K562 (cell line): Measurements from ENCODE around the gene ABR. TPM values are rescaled to one million over a fixed set of nuclear protein-coding genes. Genes with fewer than 3 reads are reported as not detected.

Source experiments
- ATAC-seq: fragments of 200-7000 bp; cut with Tn5 transposase; 3 replicates; pipeline ENCODE4 v1.9.1; 2020; ENCODE audit warnings: moderate library complexity
- BruUV-seq: library from RNA; stranded (reverse); fragments of 400-500 nt; replicated peaks from 2 replicates; lab custom pipeline; 2021; lab: Mats Ljungman, UMichigan
- CTCF ChIA-PET: fragments of 300-600 bp; formaldehyde crosslinking; extraction: SDS; loops from one replicate; lab custom pipeline; 2021; ENCODE audit warnings: low intra/inter-chr PET ratio; lab: Yijun Ruan, JAX
- POLR2A ChIA-PET: fragments of 300-600, 350-650 bp; sonication (Branson Sonifier 250); formaldehyde crosslinking; extraction: SDS; loops from one replicate; lab custom pipeline; 2021; ENCODE audit warnings: antibody characterized with exemption, inconsistent platforms; lab: Yijun Ruan, JAX
- DNase-seq, 4 experiments: peaks; one replicate each; pipeline versions ENCODE4 v3.0.0 to v3.0.0-alpha.2; 2011 to 2018; ENCODE audit warnings: low spot score in 3 of 4, mixed read lengths in 3 of 4; ENCODE audit errors: extremely low read depth in 1 of 4
- FAIRE-seq: peaks from 2 replicates; lab custom pipeline; 2011; peaks lifted over from hg19 to GRCh38; lab: Jason Lieb, UNC
- H2AFZ ChIP-seq: 2 replicates; pipeline ENCODE4 v1.6.0; 2011; ENCODE audit warnings: low read depth, low read length, control low read depth, inconsistent platforms
- H3K27ac ChIP-seq: fragments of 200-600 bp; 3 replicates; pipeline ENCODE4 v1.8.0; 2011; ENCODE audit warnings: low read depth, mild to moderate bottlenecking, control low read depth, inconsistent platforms, low read length, moderate library complexity, mixed read lengths; ENCODE audit errors: extremely low read depth
- H3K27me3 ChIP-seq, 2 experiments: fragments of 300-600 bp in 1 of 2; 2 replicates in 1 of 2; 3 replicates in 1 of 2; pipeline versions ENCODE4 v1.6.0 to v1.8.0; 2011; ENCODE audit warnings: inconsistent platforms in 2 of 2, low read length in 2 of 2, mild to moderate bottlenecking in 1 of 2, mixed read lengths in 1 of 2, moderate library complexity in 1 of 2; ENCODE audit not compliant: control insufficient read depth in 2 of 2, insufficient read depth in 2 of 2
- H3K36me3 ChIP-seq: fragments of 300-600 bp; 3 replicates; pipeline ENCODE4 v1.8.0; 2011; ENCODE audit warnings: mild to moderate bottlenecking, low read length, inconsistent platforms; ENCODE audit not compliant: control insufficient read depth, insufficient read depth
- H3K4me1 ChIP-seq, 2 experiments: fragments of 200-600 bp in 1 of 2; replicated peaks in 1 of 2; 2 replicates in 1 of 2; 3 replicates in 1 of 2; pipeline versions ENCODE4 v1.5.1 to v1.8.0; 2011; ENCODE audit warnings: inconsistent platforms in 2 of 2, low read length in 2 of 2, mild to moderate bottlenecking in 1 of 2, mixed read lengths in 1 of 2, moderate library complexity in 1 of 2; ENCODE audit not compliant: control insufficient read depth in 2 of 2, insufficient read depth in 2 of 2
- H3K4me2 ChIP-seq: 2 replicates; pipeline ENCODE4 v1.6.1; 2011; ENCODE audit warnings: low read length, control low read depth, inconsistent platforms, mixed read lengths; ENCODE audit not compliant: insufficient read depth
- H3K4me3 ChIP-seq: fragments of 200-600 bp; sonication (generic), shearing (Covaris generic); 2 replicates; pipeline ENCODE4 v1.5.1; 2016; ENCODE audit warnings: control low read depth, inconsistent platforms
- H3K79me2 ChIP-seq: fragments of 200-600 bp; 3 replicates; pipeline ENCODE4 v1.8.0; 2011; ENCODE audit warnings: low read length, inconsistent platforms; ENCODE audit not compliant: control insufficient read depth, insufficient read depth
- H3K9ac ChIP-seq, 2 experiments: 2 replicates each; pipeline versions ENCODE4 v1.6.0 to v1.6.1; 2011; ENCODE audit warnings: low read depth in 2 of 2, low read length in 2 of 2, control low read depth in 1 of 2, inconsistent platforms in 1 of 2, mild to moderate bottlenecking in 1 of 2, mixed read lengths in 1 of 2; ENCODE audit not compliant: insufficient read depth in 1 of 2
- H3K9me1 ChIP-seq: one replicate; pipeline ENCODE4 v1.6.0; 2011; ENCODE audit warnings: inconsistent platforms, mild to moderate bottlenecking, low read length, moderate library complexity; ENCODE audit not compliant: control insufficient read depth, insufficient read depth
- H3K9me3 ChIP-seq: replicated peaks from 2 replicates; pipeline ENCODE4 v1.5.1; 2011; ENCODE audit warnings: low read depth, low read length, inconsistent platforms; ENCODE audit not compliant: control insufficient read depth, insufficient read depth
- H4K20me1 ChIP-seq: replicated peaks from 2 replicates; pipeline ENCODE4 v1.6.1; 2011; ENCODE audit warnings: low read length, inconsistent platforms, mixed read lengths; ENCODE audit not compliant: control insufficient read depth, insufficient read depth
- AFF1 ChIP-seq, 2 experiments: fragments of 450-650 bp; IDR thresholded peaks; 2 replicates each; pipeline ENCODE4 v1.6.1; 2018; ENCODE audit warnings: mild to moderate bottlenecking in 2 of 2, low read depth in 1 of 2; ENCODE audit not compliant: partially characterized antibody in 2 of 2
- NFIX ChIP-seq: fragments of 250-450 bp; sonication (Bioruptor Pico); IDR thresholded peaks from 2 replicates; pipeline ENCODE4 v1.4.0; 2020; ENCODE audit warnings: low read depth, mild to moderate bottlenecking, moderate library complexity
- NR4A1 ChIP-seq, 2 experiments: fragments of 250-450 bp in 1 of 2; fragments of 450-650 bp in 1 of 2; sonication (Bioruptor Pico) in 1 of 2; IDR thresholded peaks; 2 replicates each; pipeline versions ENCODE4 v1.4.0 to v1.6.1; 2016 to 2020; ENCODE audit warnings: mild to moderate bottlenecking in 2 of 2, missing compliant biosample characterization in 1 of 2, missing genetic modification characterization in 1 of 2, moderate library complexity in 1 of 2
- SMAD2 ChIP-seq: fragments of 150-350 bp; IDR thresholded peaks from 2 replicates; pipeline ENCODE4 v1.6.1; 2014; ENCODE audit warnings: low read depth, mild to moderate bottlenecking, low read length
- ZNF583 ChIP-seq: fragments of 250-450 bp; sonication (Bioruptor Pico); IDR thresholded peaks from 2 replicates; pipeline ENCODE4 v1.4.0; 2020
- WGBS: fragments of 100-300 bp; shearing (Covaris generic); methylation state at CpG from one replicate; pipeline ENCODE4 v1.1.6; 2016; ENCODE audit warnings: low coverage, mixed read lengths; ENCODE audit not compliant: insufficient coverage; ENCODE audit errors: missing lambda C conversion rate; 5-methylcytosine and 5-hydroxymethylcytosine counted together
- in situ Hi-C: fragments of 300-500 bp; cut with MboI; formaldehyde crosslinking; loops from 4 replicates; pipeline ENCODE4 v1.15.0; 2018; ENCODE audit warnings: inconsistent platforms, mixed read lengths
- intact Hi-C: fragments of 100-400 bp; cut with micrococcal nuclease; formaldehyde crosslinking; loops from 2 replicates; pipeline ENCODE4 v1.14.2; 2022
- polyA plus RNA-seq, 8 experiments: library from polyadenylated mRNA; depleted of rRNA in 4 of 8; stranded (reverse) in 5 of 8; unstranded in 3 of 8; fragments of >200 nt; fragmentation: Nextera tagmentation in 2 of 8; fragmentation: Illumina TruSeq in 1 of 8; extraction: Ambion mirVana in 2 of 8; extraction: Trizol in 1 of 8; gene quantifications; 2 replicates each; pipeline versions ENCODE4 v1.2.1 to v1.2.3, GENCODE V29; 2011 to 2014; ENCODE audit warnings: inconsistent platforms in 1 of 8, missing spikeins in 1 of 8
- total RNA-seq, 7 experiments: library from RNA; depleted of rRNA in 6 of 7; stranded (reverse); fragments of >200 nt in 6 of 7; fragmentation: Illumina TruSeq in 2 of 7; extraction: Trizol in 2 of 7; gene quantifications; 2 replicates each; pipeline versions ENCODE4 v1.2.1 to v1.2.3, GENCODE V29; 2011 to 2021; ENCODE audit warnings: low replicate concordance in 1 of 7
- TF ChIP-seq, protein P1 (sequence below): sonication (generic); formaldehyde crosslinking; IDR thresholded peaks from 2 replicates; pipeline ENCODE4 v1.8.0; 2022; ENCODE audit warnings: missing genetic modification reagents, mild to moderate bottlenecking, moderate library complexity, borderline replicate concordance

Gene ABR
- total and polyA plus RNA-seq, 9 of the 15 experiments (the other 6 are each of a cell fraction or from before 2014, with no cell fraction given): 0.07 to 1.6 (median 0.37) TPM; not detected in 1

DNA sequence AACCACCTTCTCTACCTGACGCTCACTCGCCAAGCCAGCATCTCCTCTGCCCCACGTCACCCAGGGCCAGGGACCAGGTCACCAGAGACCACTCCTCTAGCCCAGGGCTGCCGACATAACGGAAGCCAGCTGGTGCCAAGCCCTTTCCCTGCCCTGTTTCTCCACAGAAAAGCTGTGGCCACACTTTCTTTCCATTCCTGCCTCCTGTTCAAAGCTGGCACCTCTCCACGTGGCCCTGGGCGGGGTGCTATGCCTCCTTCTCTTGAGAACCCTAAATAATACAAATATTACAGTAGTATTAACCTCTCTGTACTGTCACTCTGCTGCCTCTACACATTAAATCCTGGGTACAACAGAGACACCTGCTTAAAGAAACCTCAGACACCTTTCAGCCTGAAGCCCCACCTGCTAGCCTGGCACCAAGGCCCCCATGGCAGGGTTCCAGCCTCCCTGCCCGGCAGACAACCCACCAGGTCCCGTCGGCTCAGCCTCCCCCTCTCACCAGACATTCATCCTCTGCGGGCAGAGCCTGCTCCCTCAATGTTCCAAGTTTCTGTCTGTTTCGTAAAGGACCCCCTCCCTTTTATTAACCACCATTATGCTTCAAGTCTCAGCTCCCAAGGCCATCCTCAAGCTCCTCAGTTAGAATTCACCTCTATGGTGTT lies 120.5 kb downstream of the ABR start:
- Histone ChIP-seq H3K9me1 (no peaks in the 10 kb centered on the region), H3K4me3 (no peak overlapping the region), H3K9ac (no peak overlapping the region; a peak in 1 of 4 replicates), H4K20me1 (no peaks in the 10 kb centered on the region; the same call in none of the 2 replicates), H3K36me3 (no peaks in the 10 kb centered on the region), H3K9me3 (no peaks in the 10 kb centered on the region), H3K27me3 (peaks cover 0 to 12% of the 10 kb centered on the region in 2 experiments; a peak in 2 of 5 replicates), H3K4me1 (no peaks in the 10 kb centered on the region), H3K27ac (no peak overlapping the region), H3K4me2 (no peak overlapping the region), H3K79me2 (no peaks in the 10 kb centered on the region), H2AFZ (no peak overlapping the region)
- intact Hi-C loops: no loop called here
- in situ Hi-C loops: loop anchor here (5.0 kb wide), 1 partner anchor 267 kb away; no protein-coding TSS in a partner anchor
- no peak for DNase-seq
- ChIA-PET POLR2A (no interaction called here), CTCF (interaction anchor here (0.6 kb wide), 1 partner anchor 89 kb away, joined by 4 read pairs; no protein-coding TSS in a partner anchor)
- 8% methylated on average over 8 of the region's 12 CpGs for WGBS
- no TSS peak for BruUV-seq
- TF ChIP-seq NR4A1 (CRISPR knock-in tag; IDR thresholded peaks at IDR 0.05) (no peak), NR4A1 (tag; IDR thresholded peaks at IDR 0.05) (no peak)
- ATAC-seq: no peak
- no peak for FAIRE-seq

DNA sequence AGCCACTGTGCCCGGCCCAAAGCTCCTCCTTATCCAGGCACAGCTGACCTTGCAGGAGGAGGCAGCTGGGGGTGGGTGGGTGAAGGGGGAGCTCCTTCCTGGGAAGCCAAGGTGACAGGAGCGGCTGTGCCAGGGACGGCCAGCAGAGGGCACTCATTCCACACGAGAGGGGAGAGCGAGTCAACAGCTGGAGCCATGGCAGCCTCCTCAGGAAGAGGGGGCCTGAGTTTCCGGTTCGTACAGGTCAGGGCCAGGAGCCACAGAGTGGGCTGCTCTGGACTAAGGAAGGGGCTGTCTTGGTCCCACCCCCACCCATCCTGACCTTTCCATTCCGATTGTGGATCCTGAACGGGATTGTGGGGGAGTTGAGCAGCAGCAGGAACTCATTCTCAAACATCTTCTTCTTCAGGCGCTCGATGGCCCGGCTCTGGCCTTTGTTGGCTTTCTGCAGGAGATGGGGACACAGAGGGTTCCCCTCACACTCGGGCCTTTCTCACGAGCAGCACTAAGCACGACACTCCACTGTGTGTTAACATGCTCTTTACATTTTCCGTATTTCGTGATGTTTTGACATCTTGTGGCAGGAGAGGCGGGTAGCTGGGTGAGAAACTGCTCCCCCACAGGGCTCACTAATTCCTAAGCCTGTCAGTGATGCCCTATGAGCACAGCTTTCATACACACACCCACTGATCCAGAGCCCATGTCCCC lies 121.2 kb downstream of the ABR start:
- Histone ChIP-seq H3K36me3 (no peaks in the 10 kb centered on the region), H3K9me1 (no peaks in the 10 kb centered on the region), H3K4me2 (no peak overlapping the region), H3K9me3 (no peaks in the 10 kb centered on the region), H3K79me2 (no peaks in the 10 kb centered on the region), H3K27ac (no peak overlapping the region), H3K4me3 (no peak overlapping the region), H3K9ac (no peak overlapping the region), H3K27me3 (peaks cover 0 to 18% of the 10 kb centered on the region in 2 experiments; a peak in 2 of 5 replicates), H4K20me1 (no peaks in the 10 kb centered on the region; the same call in none of the 2 replicates), H3K4me1 (peaks cover 0 to 1% of the 10 kb centered on the region in 2 experiments; a peak in 1 of 5 replicates), H2AFZ (peak overlapping the region; percentile 40; the same call in 1 of the 2 replicates)
- DNase-seq: peak; percentile 58 to 72 (median 70)
- peak; percentile 48 for FAIRE-seq
- in situ Hi-C loops: loop anchor here (5.0 kb wide), 1 partner anchor 266 kb away; no protein-coding TSS in a partner anchor
- peak; percentile 72 for ATAC-seq
- intact Hi-C loops: no loop called here
- ChIA-PET CTCF (interaction anchor here (0.6 kb wide), 1 partner anchor 89 kb away, joined by 4 read pairs; no protein-coding TSS in a partner anchor), POLR2A (no interaction called here)
- no TSS peak for BruUV-seq
- WGBS: 44% methylated on average over 11 of the region's 18 CpGs
- no peak for TF ChIP-seq AFF1 (IDR thresholded peaks at IDR 0.05; ENCODE audit: low read depth in 1 of 2, partially characterized antibody in 2 of 2)
- TF ChIP-seq, protein P1, sequence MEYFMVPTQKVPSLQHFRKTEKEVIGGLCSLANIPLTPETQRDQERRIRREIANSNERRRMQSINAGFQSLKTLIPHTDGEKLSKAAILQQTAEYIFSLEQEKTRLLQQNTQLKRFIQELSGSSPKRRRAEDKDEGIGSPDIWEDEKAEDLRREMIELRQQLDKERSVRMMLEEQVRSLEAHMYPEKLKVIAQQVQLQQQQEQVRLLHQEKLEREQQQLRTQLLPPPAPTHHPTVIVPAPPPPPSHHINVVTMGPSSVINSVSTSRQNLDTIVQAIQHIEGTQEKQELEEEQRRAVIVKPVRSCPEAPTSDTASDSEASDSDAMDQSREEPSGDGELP (CRISPR knock-in tag): peak; percentile 90
- TF ChIP-seq ZNF583 (CRISPR knock-in tag): no peak
- no peak for TF ChIP-seq NFIX (CRISPR knock-in tag)
- TF ChIP-seq SMAD2: no peak
